HCT116 (cell line): ENCODE data around the gene RLBP1. TPM values are rescaled to one million over a fixed set of nuclear protein-coding genes. Genes with fewer than 3 reads are reported as not detected.

Source experiments
- ATAC-seq: fragments of 200-7000 bp; cut with Tn5 transposase; 2 replicates; pipeline ENCODE4 v1.9.1; 2020; ENCODE audit warnings: mild to moderate bottlenecking, moderate library complexity
- BruUV-seq: library from RNA; stranded (reverse); fragments of 400-500 nt; replicated peaks from 2 replicates; lab custom pipeline; 2021; lab: Mats Ljungman, UMichigan
- CTCF ChIA-PET: fragments of 300-600 bp; sonication (Branson Sonifier 250); formaldehyde crosslinking; loops from one replicate; lab custom pipeline; 2021; ENCODE audit warnings: antibody characterized with exemption; lab: Charles Lee
- POLR2A ChIA-PET: fragments of 300-600, 350-600 bp; sonication (Branson Sonifier 250); formaldehyde crosslinking; loops from one replicate; lab custom pipeline; 2021; ENCODE audit warnings: antibody characterized with exemption; lab: Charles Lee
- RAD21 ChIA-PET, 2 experiments: fragments of 300-600 bp; sonication (Branson Sonifier 250); formaldehyde crosslinking; loops; one replicate each; lab custom pipeline; 2023; ENCODE audit warnings: low total read pairs in 2 of 2; ENCODE audit not compliant: uncharacterized antibody in 2 of 2, unreplicated experiment in 2 of 2, low non-redundant PET in 1 of 2; lab: Charles Lee
- DNase-seq: peaks from one replicate; pipeline ENCODE4 v3.0.0-alpha.2; 2010; ENCODE audit warnings: low read depth, low spot score
- H2AFZ ChIP-seq: fragments of 200-600 bp; shearing (Covaris generic), sonication (generic); 2 replicates; pipeline ENCODE4 v1.6.1; 2017; ENCODE audit warnings: low read depth, mixed run types, mixed read lengths, antibody characterized with exemption, low read length; ENCODE audit not compliant: poor library complexity, severe bottlenecking
- H3K27ac ChIP-seq: 2 replicates; pipeline ENCODE4 v1.5.1; 2012; ENCODE audit warnings: low read depth, low read length
- H3K27me3 ChIP-seq: fragments of 200-600 bp; sonication (generic); 2 replicates; pipeline ENCODE4 v1.6.1; 2016; ENCODE audit warnings: mixed run types, low read length, mixed read lengths; ENCODE audit not compliant: insufficient read depth
- H3K36me3 ChIP-seq, 2 experiments: fragments of 200-500 bp in 1 of 2; fragments of 200-600 bp in 1 of 2; sonication (Bioruptor generic) in 1 of 2; sonication (generic) in 1 of 2; 2 replicates each; pipeline versions ENCODE4 v1.5.1 to v1.6.1; 2014 to 2016; ENCODE audit warnings: low read length in 2 of 2, inconsistent platforms in 1 of 2, mixed read lengths in 1 of 2, mixed run types in 1 of 2; ENCODE audit not compliant: insufficient read depth in 2 of 2, control insufficient read depth in 1 of 2
- H3K4me1 ChIP-seq, 2 experiments: fragments of 200-600 bp in 1 of 2; sonication (generic) in 1 of 2; 2 replicates each; pipeline versions ENCODE4 v1.5.1 to v1.6.1; 2012 to 2017; ENCODE audit warnings: low read length in 2 of 2, inconsistent platforms in 1 of 2, mild to moderate bottlenecking in 1 of 2, mixed read lengths in 1 of 2, mixed run types in 1 of 2, moderate library complexity in 1 of 2; ENCODE audit not compliant: insufficient read depth in 2 of 2, control insufficient read depth in 1 of 2
- H3K4me2 ChIP-seq: fragments of 200-600 bp; sonication (generic); 2 replicates; pipeline ENCODE4 v1.6.1; 2017; ENCODE audit warnings: mixed run types, low read length, mixed read lengths
- H3K4me3 ChIP-seq, 2 experiments: fragments of 200-600 bp in 1 of 2; sonication (generic) in 1 of 2; replicated peaks in 1 of 2; 2 replicates each; pipeline ENCODE4 v1.5.1; 2011 to 2016; ENCODE audit warnings: low read length in 2 of 2, control low read depth in 1 of 2, low read depth in 1 of 2, mild to moderate bottlenecking in 1 of 2, mixed read lengths in 1 of 2, mixed run types in 1 of 2
- H3K79me2 ChIP-seq: fragments of 200-600 bp; sonication (generic); 2 replicates; pipeline ENCODE4 v1.6.1; 2017; ENCODE audit warnings: mild to moderate bottlenecking, mixed run types, low read length, moderate library complexity, mixed read lengths; ENCODE audit not compliant: insufficient read depth
- H3K9ac ChIP-seq: fragments of 200-600 bp; sonication (generic); 2 replicates; pipeline ENCODE4 v1.6.1; 2016; ENCODE audit warnings: low read length, mixed read lengths
- H3K9me2 ChIP-seq: fragments of 200-600 bp; sonication (generic), shearing (Covaris generic); 2 replicates; pipeline ENCODE4 v1.6.1; 2017; ENCODE audit warnings: mixed run types, mild to moderate bottlenecking, moderate library complexity; ENCODE audit not compliant: insufficient read depth
- H3K9me3 ChIP-seq, 2 experiments: fragments of 200-500 bp in 1 of 2; fragments of 200-600 bp in 1 of 2; sonication (Bioruptor generic) in 1 of 2; sonication (generic) in 1 of 2; 2 replicates each; pipeline ENCODE4 v1.6.1; 2014 to 2017; ENCODE audit warnings: low read length in 2 of 2, mixed read lengths in 2 of 2, inconsistent platforms in 1 of 2, low read depth in 1 of 2, mild to moderate bottlenecking in 1 of 2, mixed run types in 1 of 2, moderate library complexity in 1 of 2; ENCODE audit not compliant: control insufficient read depth in 1 of 2, insufficient read depth in 1 of 2
- H4K20me1 ChIP-seq: fragments of 200-600 bp; sonication (generic), shearing (Covaris generic); 2 replicates; pipeline ENCODE4 v1.6.1; 2017; ENCODE audit warnings: mixed run types, mild to moderate bottlenecking, moderate library complexity; ENCODE audit not compliant: insufficient read depth
- CBX3 ChIP-seq: IDR thresholded peaks from 2 replicates; pipeline ENCODE4 v1.6.1; 2012; ENCODE audit warnings: low read depth
- EGR1 ChIP-seq: IDR thresholded peaks from 2 replicates; pipeline ENCODE4 v1.6.1; 2012; ENCODE audit warnings: low read depth
- ELF1 ChIP-seq: IDR thresholded peaks from 2 replicates; pipeline ENCODE4 v1.6.1; 2012; ENCODE audit warnings: low read depth, borderline replicate concordance
- JUND ChIP-seq: IDR thresholded peaks from 2 replicates; pipeline ENCODE4 v1.6.1; 2012
- POLR2A ChIP-seq: IDR thresholded peaks from 2 replicates; pipeline ENCODE4 v1.7.0; 2011; ENCODE audit warnings: borderline replicate concordance; ENCODE audit not compliant: insufficient read depth, insufficient read length; ENCODE audit errors: extremely low read depth
- RAD21 ChIP-seq: IDR thresholded peaks from 2 replicates; pipeline ENCODE4 v1.6.1; 2012; ENCODE audit warnings: low read depth, mild to moderate bottlenecking
- SRF ChIP-seq: IDR thresholded peaks from 2 replicates; pipeline ENCODE4 v1.6.1; 2012; ENCODE audit warnings: low read depth
- TCF7L2 ChIP-seq: IDR thresholded peaks from 2 replicates; pipeline ENCODE4 v1.7.0; 2011; ENCODE audit warnings: borderline replicate concordance, inconsistent platforms; ENCODE audit not compliant: insufficient read depth, insufficient read length; ENCODE audit errors: extremely low read depth
- YY1 ChIP-seq: IDR thresholded peaks from 2 replicates; pipeline ENCODE4 v1.6.1; 2011; ENCODE audit warnings: low read length, low read depth, moderate library complexity, mild to moderate bottlenecking; ENCODE audit not compliant: insufficient replicate concordance; ENCODE audit errors: extremely low read depth
- intact Hi-C: fragments of 100-400 bp; cut with micrococcal nuclease; formaldehyde crosslinking; loops from 2 replicates; pipeline ENCODE4 v1.10.0; 2022
- total RNA-seq: library from RNA; stranded (reverse); gene quantifications from one replicate; pipeline ENCODE4 v1.2.1, GENCODE V29; 2021; ENCODE audit not compliant: unreplicated experiment
- TF ChIP-seq, protein P1 (sequence below): IDR thresholded peaks from 2 replicates; pipeline ENCODE4 v1.6.1; 2011; ENCODE audit warnings: mild to moderate bottlenecking, low read length, moderate library complexity; ENCODE audit not compliant: insufficient replicate concordance; ENCODE audit errors: extremely low read depth
- TF ChIP-seq, protein P2 (sequence below), 3 experiments: fragments of 200-600 bp in 1 of 3; sonication (generic) in 1 of 3; IDR thresholded peaks in 2 of 3; conservative IDR thresholded peaks in 1 of 3; 2 replicates each; pipeline ENCODE4 v1.5.1; 2012 to 2017; ENCODE audit warnings: low read depth in 2 of 3, low read length in 2 of 3, antibody characterized with exemption in 1 of 3, borderline replicate concordance in 1 of 3, control low read depth in 1 of 3, mild to moderate bottlenecking in 1 of 3, mixed read lengths in 1 of 3, mixed run types in 1 of 3, moderate library complexity in 1 of 3; ENCODE audit not compliant: insufficient read depth in 1 of 3
- TF ChIP-seq, protein P3 (sequence below): IDR thresholded peaks from 2 replicates; pipeline ENCODE4 v1.6.1; 2012

RLBP1 gene
- total RNA-seq, 1 experiment from 2014 or later, result 0.12 TPM

GRCh38 chr15:89187301-89187985 lies 33.9 kb downstream of the RLBP1 start:
- RAD21 ChIA-PET, result no interaction called here
- CTCF ChIA-PET, result interaction anchor here (1.7 kb wide), 1 partner anchor 10 kb away, joined by 6 read pairs; no protein-coding TSS in a partner anchor
- TF ChIP-seq ELF1, result no peak
- TF ChIP-seq CBX3, result no peak
- TF ChIP-seq, protein P1, sequence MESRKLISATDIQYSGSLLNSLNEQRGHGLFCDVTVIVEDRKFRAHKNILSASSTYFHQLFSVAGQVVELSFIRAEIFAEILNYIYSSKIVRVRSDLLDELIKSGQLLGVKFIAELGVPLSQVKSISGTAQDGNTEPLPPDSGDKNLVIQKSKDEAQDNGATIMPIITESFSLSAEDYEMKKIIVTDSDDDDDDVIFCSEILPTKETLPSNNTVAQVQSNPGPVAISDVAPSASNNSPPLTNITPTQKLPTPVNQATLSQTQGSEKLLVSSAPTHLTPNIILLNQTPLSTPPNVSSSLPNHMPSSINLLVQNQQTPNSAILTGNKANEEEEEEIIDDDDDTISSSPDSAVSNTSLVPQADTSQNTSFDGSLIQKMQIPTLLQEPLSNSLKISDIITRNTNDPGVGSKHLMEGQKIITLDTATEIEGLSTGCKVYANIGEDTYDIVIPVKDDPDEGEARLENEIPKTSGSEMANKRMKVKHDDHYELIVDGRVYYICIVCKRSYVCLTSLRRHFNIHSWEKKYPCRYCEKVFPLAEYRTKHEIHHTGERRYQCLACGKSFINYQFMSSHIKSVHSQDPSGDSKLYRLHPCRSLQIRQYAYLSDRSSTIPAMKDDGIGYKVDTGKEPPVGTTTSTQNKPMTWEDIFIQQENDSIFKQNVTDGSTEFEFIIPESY, result no peak
- TF ChIP-seq YY1, result no peak
- TF ChIP-seq POLR2A, result no peak
- no peak for TF ChIP-seq SRF

GRCh38 chr15:89186803-89187202 lies 34.6 kb downstream of the RLBP1 start:
- POLR2A ChIA-PET, result no interaction called here
- Histone ChIP-seq H3K4me1 (no peaks in the 10 kb centered on the region), H2AFZ (no peak overlapping the region), H3K9me3 (no peaks in the 10 kb centered on the region), H3K4me2 (no peak overlapping the region), H3K9ac (no peak overlapping the region), H3K79me2 (no peaks in the 10 kb centered on the region), H3K27me3 (no peaks in the 10 kb centered on the region), H4K20me1 (no peaks in the 10 kb centered on the region), H3K36me3 (no peaks in the 10 kb centered on the region), H3K9me2 (no peaks in the 10 kb centered on the region), H3K4me3 (no peak overlapping the region), H3K27ac (no peak overlapping the region)
- no TSS peak for BruUV-seq
- CTCF ChIA-PET, result interaction anchor here (1.7 kb wide), 1 partner anchor 9 kb away, joined by 6 read pairs; no protein-coding TSS in a partner anchor
- RAD21 ChIA-PET, result no interaction called here
- DNase-seq (no peak), ATAC-seq (no peak)
- intact Hi-C loops, result no loop called here
- TF ChIP-seq CBX3, result no peak
- TF ChIP-seq, protein P2, sequence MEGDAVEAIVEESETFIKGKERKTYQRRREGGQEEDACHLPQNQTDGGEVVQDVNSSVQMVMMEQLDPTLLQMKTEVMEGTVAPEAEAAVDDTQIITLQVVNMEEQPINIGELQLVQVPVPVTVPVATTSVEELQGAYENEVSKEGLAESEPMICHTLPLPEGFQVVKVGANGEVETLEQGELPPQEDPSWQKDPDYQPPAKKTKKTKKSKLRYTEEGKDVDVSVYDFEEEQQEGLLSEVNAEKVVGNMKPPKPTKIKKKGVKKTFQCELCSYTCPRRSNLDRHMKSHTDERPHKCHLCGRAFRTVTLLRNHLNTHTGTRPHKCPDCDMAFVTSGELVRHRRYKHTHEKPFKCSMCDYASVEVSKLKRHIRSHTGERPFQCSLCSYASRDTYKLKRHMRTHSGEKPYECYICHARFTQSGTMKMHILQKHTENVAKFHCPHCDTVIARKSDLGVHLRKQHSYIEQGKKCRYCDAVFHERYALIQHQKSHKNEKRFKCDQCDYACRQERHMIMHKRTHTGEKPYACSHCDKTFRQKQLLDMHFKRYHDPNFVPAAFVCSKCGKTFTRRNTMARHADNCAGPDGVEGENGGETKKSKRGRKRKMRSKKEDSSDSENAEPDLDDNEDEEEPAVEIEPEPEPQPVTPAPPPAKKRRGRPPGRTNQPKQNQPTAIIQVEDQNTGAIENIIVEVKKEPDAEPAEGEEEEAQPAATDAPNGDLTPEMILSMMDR (IDR thresholded peaks at IDR 0.05 in 2 of 3, conservative IDR thresholded peaks at IDR 0.05 in 1 of 3; ENCODE audit: borderline replicate concordance in 1 of 3, insufficient read depth in 1 of 3, low read depth in 2 of 3, low read length in 2 of 3), result no peak
- no peak for TF ChIP-seq TCF7L2
- no peak for TF ChIP-seq JUND
- TF ChIP-seq YY1, result no peak
- TF ChIP-seq, protein P1, result no peak
- no peak for TF ChIP-seq EGR1
- TF ChIP-seq RAD21, result no peak
- TF ChIP-seq, protein P3, sequence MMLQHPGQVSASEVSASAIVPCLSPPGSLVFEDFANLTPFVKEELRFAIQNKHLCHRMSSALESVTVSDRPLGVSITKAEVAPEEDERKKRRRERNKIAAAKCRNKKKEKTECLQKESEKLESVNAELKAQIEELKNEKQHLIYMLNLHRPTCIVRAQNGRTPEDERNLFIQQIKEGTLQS, result no peak

More at GRCh38 chr15:89187301-89187985, 33.9 kb downstream of the RLBP1 start:
- no peaks in the 10 kb centered on the region for H4K20me1 ChIP-seq
- POLR2A ChIA-PET, result no interaction called here
- no peaks in the 10 kb centered on the region for H3K4me1 ChIP-seq
- no peaks in the 10 kb centered on the region for H3K9me2 ChIP-seq
- H3K9ac ChIP-seq, result no peak overlapping the region
- ATAC-seq, result no peak
- no peaks in the 10 kb centered on the region for H3K36me3 ChIP-seq
- DNase-seq, result no peak
- H3K27ac ChIP-seq, result no peak overlapping the region
- H2AFZ ChIP-seq, result no peak overlapping the region
- no peak overlapping the region for H3K4me3 ChIP-seq
- intact Hi-C loops, result no loop called here
- H3K4me2 ChIP-seq, result no peak overlapping the region
- no peaks in the 10 kb centered on the region for H3K79me2 ChIP-seq
- H3K27me3 ChIP-seq, result no peaks in the 10 kb centered on the region
- H3K9me3 ChIP-seq, result no peaks in the 10 kb centered on the region
- BruUV-seq, result no TSS peak
